ENCODE data around the gene TMEM219. TPM values are rescaled to one million over a fixed set of nuclear protein-coding genes. Genes with fewer than 3 reads are reported as not detected.

TMEM219 gene
- total and polyA plus RNA-seq, 9 of the 15 experiments (the other 6 are each of a cell fraction or from before 2014, with no cell fraction given), result 35.3 to 62.8 (median 55.5) TPM

- TF ChIP-seq ZNF184 (CRISPR knock-in tag; IDR thresholded peaks at IDR 0.05), result no peak
- no peak for TF ChIP-seq ARNT (IDR thresholded peaks at IDR 0.05)
- no peak for TF ChIP-seq ZNF785 (CRISPR knock-in tag; IDR thresholded peaks at IDR 0.05)
- TF ChIP-seq ZNF239 (CRISPR knock-in tag; IDR thresholded peaks at IDR 0.05), result no peak
- no peak for TF ChIP-seq ELK3 (CRISPR knock-in tag; IDR thresholded peaks at IDR 0.05)
- TF ChIP-seq TCF3 (CRISPR knock-in tag; IDR thresholded peaks at IDR 0.05), result peak; percentile 22; the same call in 1 of the 2 replicates
- no peak for TF ChIP-seq ZNF780A (CRISPR knock-in tag; IDR thresholded peaks at IDR 0.05)
- TF ChIP-seq ZNF282 (CRISPR knock-in tag; IDR thresholded peaks at IDR 0.05), result no peak
- peak; percentile 92 for TF ChIP-seq POLR2AphosphoS2 (IDR thresholded peaks at IDR 0.05; ENCODE audit: low read length)
- TF ChIP-seq, protein P1, sequence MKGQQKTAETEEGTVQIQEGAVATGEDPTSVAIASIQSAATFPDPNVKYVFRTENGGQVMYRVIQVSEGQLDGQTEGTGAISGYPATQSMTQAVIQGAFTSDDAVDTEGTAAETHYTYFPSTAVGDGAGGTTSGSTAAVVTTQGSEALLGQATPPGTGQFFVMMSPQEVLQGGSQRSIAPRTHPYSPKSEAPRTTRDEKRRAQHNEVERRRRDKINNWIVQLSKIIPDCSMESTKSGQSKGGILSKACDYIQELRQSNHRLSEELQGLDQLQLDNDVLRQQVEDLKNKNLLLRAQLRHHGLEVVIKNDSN (CRISPR knock-in tag; IDR thresholded peaks at IDR 0.05), result no peak; the same call in 1 of the 2 replicates
- TF ChIP-seq CXXC5 (CRISPR knock-in tag; IDR thresholded peaks at IDR 0.05), result peak; percentile 71
- no peak for TF ChIP-seq ZNF165 (CRISPR knock-in tag; IDR thresholded peaks at IDR 0.05; ENCODE audit: borderline replicate concordance)
- TF ChIP-seq RNF2 (IDR thresholded peaks at IDR 0.05), result peak; percentile 69
- TF ChIP-seq PHB2 (IDR thresholded peaks at IDR 0.05; ENCODE audit: low read depth), result no peak
- no peak for TF ChIP-seq SREBF1 (IDR thresholded peaks at IDR 0.05; ENCODE audit: borderline replicate concordance, low read depth, low read length)
- TF ChIP-seq RBFOX2 (IDR thresholded peaks at IDR 0.05; ENCODE audit: low read depth, low read length), result peak; percentile 88
- no peak for TF ChIP-seq SP2 (IDR thresholded peaks at IDR 0.05; ENCODE audit: extremely low read depth, low read depth, low read length, poor library complexity, severe bottlenecking)
- no peak for TF ChIP-seq SNIP1 (IDR thresholded peaks at IDR 0.05; ENCODE audit: low read depth)
- TF ChIP-seq, protein P2, sequence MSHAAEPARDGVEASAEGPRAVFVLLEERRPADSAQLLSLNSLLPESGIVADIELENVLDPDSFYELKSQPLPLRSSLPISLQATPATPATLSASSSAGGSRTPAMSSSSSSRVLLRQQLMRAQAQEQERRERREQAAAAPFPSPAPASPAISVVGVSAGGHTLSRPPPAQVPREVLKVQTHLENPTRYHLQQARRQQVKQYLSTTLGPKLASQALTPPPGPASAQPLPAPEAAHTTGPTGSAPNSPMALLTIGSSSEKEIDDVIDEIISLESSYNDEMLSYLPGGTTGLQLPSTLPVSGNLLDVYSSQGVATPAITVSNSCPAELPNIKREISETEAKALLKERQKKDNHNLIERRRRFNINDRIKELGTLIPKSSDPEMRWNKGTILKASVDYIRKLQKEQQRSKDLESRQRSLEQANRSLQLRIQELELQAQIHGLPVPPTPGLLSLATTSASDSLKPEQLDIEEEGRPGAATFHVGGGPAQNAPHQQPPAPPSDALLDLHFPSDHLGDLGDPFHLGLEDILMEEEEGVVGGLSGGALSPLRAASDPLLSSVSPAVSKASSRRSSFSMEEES (CRISPR knock-in tag; IDR thresholded peaks at IDR 0.05), result no peak
- TF ChIP-seq BRD4 (IDR thresholded peaks at IDR 0.05), result no peak
- no peak for TF ChIP-seq XRCC5 (IDR thresholded peaks at IDR 0.05; ENCODE audit: low read depth, low read length)
- TF ChIP-seq, protein P3, sequence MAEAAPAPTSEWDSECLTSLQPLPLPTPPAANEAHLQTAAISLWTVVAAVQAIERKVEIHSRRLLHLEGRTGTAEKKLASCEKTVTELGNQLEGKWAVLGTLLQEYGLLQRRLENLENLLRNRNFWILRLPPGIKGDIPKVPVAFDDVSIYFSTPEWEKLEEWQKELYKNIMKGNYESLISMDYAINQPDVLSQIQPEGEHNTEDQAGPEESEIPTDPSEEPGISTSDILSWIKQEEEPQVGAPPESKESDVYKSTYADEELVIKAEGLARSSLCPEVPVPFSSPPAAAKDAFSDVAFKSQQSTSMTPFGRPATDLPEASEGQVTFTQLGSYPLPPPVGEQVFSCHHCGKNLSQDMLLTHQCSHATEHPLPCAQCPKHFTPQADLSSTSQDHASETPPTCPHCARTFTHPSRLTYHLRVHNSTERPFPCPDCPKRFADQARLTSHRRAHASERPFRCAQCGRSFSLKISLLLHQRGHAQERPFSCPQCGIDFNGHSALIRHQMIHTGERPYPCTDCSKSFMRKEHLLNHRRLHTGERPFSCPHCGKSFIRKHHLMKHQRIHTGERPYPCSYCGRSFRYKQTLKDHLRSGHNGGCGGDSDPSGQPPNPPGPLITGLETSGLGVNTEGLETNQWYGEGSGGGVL (CRISPR knock-in tag; IDR thresholded peaks at IDR 0.05), result no peak
- TF ChIP-seq, protein P4, sequence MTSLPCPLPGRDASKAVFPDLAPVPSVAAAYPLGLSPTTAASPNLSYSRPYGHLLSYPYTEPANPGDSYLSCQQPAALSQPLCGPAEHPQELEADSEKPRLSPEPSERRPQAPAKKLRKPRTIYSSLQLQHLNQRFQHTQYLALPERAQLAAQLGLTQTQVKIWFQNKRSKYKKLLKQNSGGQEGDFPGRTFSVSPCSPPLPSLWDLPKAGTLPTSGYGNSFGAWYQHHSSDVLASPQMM (CRISPR knock-in tag; IDR thresholded peaks at IDR 0.05), result no peak
- TF ChIP-seq CBX5 (IDR thresholded peaks at IDR 0.05; ENCODE audit: borderline replicate concordance, low read depth), result no peak
- TF ChIP-seq ZNF696 (CRISPR knock-in tag; conservative IDR thresholded peaks at IDR 0.05), result no peak
Measured at GRCh38 chr16:29973384-29974246, 11.7 kb downstream of the TMEM219 start, which contains the start of gene TAOK2 (continued).
